NCI-H1436 treated with DMSO at 0.1 percent for 48 hours (cell line): ENCODE data around the gene HTRA3.

Source experiments
- DNase-seq: peaks from one replicate; lab custom pipeline; 2025; lab: John Stamatoyannopoulos, UW

The HTRA3 gene

DNA sequence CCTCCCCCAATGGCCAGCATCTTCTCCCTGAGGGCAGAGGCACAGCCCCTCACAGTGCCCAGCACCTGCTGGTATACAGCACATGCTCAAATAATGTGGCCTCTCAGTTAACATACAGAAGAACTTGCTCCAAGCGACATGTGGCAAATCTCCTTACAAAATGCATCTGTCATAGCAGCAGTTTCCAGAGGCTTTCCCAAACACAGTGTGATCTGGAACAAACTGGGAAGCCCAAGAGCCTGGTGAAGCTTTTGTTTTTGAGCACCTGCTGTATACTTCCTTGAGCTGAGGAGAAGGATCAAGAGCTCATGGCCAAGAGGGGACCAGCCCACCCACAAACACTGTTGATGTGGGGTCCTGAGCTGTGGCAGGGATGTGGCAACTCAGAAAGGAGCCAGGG, 34.8 kb upstream of the HTRA3 start:
- DNase-seq = no peak

DNA sequence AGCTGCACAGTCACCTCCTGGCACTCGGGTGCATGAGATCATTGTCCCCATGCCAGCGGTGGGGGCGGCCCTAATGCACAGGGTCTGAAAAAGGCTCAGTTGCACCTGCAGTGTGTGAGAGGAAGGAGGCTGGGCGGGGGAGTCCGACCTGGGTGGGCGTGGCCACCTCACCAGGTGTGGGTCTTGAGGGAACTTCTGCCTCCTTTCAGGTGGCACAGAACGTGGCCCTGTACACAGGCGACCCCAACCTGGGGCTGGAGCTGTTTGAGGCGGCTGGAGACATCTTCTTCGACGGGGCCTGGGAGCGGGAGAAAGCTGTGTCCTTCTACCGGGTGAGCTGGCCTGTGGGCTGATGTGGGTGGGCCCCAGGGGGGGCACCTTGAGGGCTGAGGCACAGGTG, 34.3 kb upstream of the HTRA3 start:
- no peak for DNase-seq

DNA sequence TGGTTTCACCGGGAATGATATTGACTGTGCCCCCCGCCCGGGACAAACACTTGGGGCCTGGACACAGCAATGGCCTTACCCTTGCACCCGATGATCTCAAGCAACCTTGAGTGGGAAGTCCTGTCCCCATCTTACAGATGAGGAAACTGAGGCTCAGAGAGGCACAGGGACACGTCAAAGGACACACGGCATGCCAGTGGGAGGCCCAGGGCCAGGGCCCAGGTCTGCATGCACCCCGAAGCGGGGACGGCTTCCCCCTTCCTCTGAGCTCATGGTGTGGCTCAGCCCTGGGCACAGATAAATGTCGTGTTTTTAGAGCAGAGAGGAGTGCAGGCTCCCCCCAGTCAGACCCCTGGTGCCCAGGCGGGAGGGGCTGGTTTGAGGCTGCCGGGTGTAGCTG, 33.9 kb upstream of the HTRA3 start:
- no peak for DNase-seq

DNA sequence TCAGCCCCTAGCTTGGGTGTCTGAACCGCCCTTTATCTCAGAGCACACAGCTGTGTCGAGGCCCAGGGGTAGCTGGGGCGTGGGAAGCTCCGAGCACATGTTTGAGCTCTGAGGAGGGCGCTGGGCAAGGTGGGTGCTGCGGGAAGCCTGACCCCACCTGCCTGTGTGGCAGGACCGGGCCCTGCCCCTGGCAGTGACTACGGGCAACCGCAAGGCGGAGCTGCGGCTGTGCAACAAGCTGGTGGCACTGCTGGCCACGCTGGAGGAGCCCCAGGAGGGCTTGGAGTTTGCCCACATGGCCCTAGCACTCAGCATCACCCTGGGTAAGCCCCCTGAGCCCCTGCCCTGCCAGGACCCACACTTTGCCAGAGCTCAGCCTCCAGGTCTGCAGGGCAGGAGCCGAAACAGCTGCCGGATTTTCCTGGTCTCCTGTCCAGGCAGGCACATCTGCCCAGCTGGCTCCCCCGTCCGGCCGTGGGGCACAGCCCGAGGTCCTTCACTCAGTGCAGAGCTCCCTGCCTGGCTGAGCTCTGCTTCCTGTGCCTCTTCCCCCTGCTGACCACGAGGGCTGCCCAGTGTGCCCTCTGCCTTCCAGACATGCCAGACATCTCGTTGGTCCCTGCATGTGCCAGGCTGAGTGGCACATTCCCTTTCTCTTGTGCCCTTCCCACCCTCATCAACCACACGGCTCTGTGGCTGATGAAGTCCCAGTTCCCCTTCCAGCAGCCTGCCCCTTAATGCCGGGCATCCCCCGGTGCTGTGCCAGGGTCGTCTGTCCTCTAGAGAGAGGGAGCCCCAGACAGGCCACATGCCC, 33.2 kb upstream of the HTRA3 start:
- DNase-seq = no peak

DNA sequence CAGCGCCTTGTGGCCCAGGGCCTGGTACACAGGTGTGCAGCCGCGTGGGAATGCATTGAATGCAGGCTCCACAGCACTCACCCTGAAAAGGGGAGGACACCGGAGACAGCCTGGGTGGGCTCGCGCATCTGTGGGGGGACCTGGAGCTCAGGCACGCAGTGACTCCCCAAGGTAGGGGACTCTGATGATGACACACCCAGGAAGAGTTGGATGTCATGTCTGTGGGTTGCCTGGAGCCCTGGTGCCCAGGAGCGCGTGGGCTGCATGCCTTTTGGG, 32.7 kb upstream of the HTRA3 start:
- no peak for DNase-seq

DNA sequence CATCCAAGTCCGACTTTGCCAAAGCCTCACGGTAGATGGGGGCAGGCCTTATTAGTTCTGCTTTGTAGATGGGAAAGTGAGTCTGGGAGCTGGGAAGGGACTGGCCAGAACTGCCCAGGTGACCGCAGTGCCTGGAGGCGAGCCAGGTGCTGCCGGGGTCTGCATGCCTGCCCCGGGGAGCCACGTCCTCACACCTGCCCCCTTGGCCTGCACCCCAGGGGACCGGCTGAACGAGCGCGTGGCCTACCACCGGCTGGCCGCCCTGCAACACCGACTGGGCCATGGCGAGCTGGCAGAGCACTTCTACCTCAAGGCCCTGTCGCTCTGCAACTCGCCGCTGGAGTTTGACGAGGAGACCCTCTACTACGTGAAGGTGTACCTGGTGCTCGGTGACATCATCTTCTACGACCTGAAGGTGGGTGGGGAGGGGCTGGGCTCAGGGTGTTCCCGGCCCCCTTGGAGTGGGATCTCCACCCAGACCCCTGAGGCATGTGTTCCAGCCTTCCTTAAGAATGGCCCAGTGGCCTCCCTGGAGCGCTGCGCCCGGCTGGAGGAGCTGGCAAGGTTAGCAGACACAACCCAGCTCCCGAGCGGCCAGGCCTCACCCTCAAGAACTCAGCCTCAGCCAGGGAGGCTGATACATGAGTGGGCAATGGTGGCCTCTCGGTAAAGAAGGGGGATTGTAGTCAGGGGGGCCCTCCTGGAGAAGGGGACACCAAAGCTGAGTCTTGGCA, 32.1 kb upstream of the HTRA3 start:
- no peak for DNase-seq

DNA sequence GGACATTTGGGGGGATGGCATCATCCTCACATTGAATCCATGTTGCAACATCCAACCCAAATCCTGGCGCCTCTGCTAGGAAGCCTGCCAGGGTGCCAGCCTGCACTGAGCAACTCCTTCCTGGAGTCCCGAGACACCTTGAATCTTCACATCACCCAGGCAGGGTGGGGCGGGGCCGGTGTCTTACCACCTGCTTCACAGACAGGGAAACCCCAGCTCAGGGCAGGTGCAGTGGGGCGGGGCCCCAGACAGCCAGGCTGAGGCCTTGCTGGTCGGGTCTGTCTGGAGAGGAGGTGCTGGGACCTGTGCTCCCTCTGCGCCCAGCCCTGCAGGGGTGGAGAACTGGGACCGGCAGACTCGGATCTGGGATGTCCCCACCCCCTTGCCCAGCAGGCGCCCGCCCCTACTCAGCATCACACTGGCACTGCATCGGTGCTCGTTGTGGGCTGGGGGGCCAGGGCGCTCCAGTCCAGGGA, 31.5 kb upstream of the HTRA3 start:
- DNase-seq = no peak

DNA sequence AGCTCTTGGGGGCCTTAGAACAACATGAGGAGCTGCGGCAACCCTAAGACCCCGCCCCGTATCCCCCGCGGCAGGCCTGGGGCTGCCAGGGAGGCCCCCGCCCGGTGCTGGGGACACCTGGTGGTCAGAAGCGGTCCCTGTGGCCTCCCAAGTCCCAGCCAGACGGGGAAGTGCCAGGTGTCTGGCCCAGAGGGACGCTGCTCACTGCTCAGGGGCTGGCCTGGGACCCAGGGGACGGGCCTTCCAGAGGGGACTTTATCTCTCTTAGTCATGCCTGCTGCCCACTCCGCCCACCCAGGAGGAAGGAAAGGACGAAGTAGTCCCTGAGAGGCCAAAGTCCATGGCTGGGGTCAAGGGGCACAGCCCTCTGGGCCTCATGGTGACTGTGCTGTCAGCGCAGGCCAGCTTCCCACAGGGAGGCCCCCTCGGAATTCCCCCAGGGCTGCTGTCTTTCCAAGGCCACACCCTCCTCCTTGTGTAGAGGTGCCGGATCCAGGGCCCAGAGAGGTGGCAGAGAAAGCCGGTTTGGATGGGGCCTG, 31.0 kb upstream of the HTRA3 start:
- no peak for DNase-seq

DNA sequence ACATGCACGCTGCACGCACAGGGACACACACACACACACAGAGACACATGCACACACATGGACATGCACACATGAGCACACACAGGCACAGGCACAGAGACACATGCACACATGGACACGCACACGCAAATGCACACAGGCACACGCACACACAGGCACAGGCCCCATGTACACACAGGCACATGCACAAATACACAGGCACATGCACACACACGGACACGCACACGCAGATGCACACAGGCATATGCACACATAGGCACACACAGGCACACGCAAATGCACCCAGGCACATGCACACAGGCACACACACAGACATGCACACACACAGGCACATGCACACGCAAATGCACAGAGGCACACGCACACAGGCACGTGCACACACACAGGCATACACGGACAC, 30.3 kb upstream of the HTRA3 start:
- DNase-seq = no peak

DNA sequence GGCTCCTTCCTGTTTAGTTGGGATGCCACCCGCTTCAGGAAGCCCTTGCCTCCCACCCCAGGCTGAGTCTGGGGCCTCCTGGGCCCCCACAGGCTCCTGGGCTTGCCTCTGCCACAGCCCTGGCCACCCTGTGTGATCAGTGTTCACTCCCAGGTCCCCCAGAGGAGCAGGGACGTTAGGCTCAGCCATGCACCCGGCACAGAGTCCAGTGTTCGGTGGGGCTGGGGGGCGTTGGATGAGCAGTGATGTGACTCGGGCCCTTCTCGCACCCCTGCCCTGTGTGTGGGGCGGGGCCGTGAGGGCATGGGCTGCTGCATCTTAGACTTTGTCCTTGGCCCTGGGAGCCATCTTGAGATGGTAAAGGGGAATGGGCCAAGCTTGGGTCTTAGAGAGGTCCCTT, 29.9 kb upstream of the HTRA3 start:
- no peak for DNase-seq

DNA sequence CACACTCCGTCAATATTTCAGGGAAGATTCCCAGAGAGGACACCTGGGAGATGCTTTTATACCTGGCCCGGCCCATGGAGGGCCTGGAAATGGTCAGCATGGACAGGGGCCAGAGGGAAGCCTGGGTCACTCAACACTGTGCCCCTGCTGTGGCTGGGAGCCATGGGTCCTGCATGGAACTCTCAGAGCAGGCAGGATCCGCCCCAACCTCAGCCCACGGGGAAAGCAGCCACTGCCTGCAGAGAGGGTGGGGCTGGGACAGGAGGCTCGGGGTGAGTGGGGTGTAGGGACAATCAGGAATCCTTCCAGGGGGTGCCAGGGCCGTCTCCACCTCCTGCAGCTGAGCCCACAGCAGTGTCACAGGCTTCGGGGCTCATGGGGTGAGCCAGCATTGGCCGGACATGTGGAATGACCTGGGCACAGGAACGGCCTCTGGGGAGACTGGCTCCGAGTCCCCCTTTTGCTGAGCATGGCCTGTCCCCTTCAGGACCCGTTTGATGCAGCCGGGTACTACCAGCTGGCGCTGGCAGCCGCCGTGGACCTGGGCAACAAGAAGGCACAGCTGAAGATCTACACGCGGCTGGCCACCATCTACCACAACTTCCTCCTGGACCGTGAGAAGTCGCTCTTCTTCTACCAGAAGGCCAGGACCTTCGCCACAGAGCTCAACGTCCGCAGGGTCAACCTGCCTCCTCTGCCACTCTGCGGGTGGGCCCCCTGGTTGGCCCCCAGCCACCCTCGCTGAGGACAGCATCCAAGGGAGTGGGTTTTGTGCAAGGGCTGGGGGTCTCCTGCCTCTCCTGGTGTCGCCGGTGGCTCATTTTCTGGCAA, 29.1 kb upstream of the HTRA3 start:
- no peak for DNase-seq

DNA sequence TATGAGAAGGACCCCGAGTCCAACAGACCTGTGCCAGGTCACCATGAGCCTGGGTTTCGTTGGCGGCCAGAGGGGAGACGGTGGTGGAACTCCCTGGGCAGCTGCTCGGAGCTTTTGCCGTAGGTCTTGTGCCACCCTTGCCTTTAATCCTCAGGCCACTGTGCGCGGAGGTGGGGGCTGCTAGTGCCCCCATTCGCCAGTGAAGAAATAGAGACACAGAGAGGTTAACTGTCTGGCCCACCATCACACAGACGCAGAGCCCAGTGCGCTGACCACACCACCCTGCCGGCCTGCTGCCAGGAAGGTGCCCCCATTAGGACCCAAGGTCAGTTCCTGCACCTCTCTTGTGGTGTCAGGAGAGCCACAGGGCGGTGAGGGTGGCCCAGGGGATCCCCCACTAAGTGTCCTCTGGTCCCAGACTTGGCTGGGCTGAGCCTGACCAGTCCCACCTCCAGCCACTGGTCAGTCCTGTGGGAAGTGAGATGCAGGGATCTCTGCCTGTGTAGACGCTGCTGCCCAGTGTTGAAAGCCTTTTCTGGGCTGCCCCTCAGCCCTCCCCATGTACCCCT, 28.3 kb upstream of the HTRA3 start:
- DNase-seq = no peak

DNA sequence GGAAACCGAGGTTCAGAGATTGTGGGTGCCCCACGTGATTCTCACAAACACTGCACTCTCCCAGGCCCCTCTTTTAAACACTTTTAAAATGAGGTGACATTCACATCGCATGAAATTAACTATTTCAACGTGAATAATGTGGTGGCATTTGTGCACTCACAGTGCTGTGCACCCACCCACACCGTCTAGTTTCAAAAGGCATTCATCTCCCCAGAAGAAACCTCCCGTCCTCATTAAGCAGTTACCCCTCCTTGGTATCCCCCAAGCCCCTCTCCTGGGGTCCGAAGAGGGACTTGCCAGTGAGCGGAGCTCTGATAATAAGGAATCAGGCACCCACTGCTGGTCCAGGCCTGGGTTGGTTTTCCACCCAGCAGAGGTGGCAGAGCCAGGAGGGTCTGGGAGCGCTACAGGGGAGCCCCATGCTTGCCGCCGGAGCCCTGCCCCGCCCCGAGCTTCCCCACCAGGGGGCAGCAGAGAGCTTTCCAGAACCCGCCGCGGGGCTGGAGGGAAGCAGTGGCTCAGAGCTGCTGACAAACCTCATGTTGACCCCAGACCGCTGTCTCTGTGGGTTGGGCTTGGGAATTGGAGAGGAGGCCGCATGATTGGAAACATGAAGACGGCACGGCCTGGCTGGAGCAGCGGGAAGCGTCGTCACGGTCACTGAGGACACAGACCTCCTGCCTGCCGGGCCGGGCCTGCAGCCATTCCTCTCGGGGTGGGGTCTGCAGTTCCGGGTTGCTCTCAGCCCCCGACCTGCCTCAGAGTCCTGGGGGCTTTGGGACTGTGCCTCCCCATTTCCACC, 27.5 kb upstream of the HTRA3 start:
- no peak for DNase-seq

DNA sequence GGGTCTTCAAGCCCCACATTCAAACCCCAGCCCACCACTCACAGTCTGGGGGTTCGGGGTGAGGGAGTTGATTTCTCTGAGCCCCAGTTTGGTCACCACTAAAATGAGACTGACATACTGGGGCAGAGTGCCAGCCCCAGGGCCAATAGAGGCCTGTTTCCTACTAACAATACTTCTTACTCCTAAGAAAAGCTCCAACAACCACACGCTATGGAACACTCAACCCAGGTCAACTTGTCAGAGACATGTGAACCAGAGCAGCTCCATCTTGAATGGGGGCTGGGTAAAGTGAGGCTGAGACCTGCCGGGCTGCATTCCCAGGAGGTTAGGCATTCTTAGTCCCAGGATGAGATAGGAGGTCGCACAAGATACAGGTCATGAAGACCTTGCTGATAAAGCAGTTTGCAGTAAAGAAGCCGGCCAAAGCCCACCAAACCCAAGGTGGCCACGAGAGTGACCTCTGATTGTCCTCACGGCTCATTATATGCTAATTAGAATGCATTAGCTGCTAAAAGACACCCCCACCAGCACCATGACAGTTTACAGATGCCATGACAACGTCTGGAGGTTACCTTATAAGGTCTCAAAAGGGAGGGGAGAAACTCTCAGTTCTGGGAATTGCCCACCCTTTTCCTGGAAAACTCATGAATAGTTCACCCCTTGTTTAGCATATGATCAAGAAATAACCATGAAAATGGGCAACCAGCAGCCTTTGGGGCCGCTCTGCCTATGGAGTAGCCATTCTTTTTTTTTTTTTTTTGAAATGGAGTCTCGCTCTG, 26.6 kb upstream of the HTRA3 start:
- DNase-seq = no peak

DNA sequence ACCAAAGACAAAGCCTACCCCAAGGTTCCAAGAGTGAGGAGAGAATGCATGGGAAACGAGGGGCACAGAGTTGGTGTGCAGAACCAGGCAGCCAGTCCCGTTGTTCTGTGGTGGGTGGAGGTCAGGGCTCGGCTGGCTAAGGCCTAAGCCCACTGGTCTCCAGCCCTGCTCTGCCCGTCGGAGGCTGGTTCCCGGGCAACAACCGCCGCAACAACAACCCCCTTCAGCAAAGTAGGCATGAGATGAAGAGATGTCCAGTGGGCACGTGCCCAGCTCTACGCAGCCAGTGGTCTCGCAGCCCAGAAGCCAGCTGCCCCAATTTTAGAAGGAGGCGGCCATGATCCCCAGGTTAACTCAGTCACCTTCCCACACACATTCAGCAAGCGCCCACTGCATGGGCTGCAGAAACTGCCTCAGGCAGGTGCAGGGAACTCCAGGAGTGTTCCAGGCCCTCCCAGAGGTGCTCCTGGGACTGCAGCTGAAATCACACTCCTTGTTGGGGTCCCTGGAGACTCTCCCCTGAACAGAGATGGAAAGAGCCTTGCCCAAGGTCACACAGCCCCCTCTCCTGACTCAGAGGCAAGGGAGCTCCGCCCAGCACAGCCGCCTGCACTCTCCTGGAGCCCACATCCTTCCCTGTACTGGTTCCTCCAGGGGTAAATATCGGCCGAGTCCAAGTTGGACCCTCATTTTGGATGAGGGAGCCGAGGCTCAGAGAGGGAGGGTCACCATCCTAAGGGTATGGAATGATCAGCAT, 25.4 kb upstream of the HTRA3 start:
- DNase-seq = no peak

DNA sequence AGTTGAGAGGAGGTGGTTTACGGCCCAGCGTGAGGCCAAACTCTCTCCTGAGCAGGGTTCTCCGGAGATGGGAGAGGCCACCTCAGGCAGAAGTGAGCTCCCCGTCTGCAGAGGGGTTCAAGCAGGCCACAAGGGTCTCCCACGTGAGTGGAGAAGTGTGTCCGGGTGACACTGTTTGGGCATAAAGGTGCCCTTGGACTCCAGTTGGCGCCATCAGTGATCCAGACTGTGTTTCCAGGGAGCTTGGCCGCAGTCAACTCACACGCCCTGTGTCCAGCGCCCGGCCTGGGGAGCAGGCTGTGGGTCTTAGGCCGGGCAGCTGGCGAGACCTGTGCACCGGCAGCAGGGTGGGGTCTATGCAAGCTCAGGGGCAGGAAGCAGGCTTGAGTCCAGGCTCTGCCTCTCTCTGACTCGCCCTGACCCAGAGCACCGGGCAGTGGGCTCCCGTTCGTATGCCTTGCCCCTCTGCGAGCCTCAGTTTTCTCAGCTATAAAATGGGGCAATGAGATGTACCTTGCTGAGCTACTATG, 24.6 kb upstream of the HTRA3 start:
- DNase-seq = no peak

DNA sequence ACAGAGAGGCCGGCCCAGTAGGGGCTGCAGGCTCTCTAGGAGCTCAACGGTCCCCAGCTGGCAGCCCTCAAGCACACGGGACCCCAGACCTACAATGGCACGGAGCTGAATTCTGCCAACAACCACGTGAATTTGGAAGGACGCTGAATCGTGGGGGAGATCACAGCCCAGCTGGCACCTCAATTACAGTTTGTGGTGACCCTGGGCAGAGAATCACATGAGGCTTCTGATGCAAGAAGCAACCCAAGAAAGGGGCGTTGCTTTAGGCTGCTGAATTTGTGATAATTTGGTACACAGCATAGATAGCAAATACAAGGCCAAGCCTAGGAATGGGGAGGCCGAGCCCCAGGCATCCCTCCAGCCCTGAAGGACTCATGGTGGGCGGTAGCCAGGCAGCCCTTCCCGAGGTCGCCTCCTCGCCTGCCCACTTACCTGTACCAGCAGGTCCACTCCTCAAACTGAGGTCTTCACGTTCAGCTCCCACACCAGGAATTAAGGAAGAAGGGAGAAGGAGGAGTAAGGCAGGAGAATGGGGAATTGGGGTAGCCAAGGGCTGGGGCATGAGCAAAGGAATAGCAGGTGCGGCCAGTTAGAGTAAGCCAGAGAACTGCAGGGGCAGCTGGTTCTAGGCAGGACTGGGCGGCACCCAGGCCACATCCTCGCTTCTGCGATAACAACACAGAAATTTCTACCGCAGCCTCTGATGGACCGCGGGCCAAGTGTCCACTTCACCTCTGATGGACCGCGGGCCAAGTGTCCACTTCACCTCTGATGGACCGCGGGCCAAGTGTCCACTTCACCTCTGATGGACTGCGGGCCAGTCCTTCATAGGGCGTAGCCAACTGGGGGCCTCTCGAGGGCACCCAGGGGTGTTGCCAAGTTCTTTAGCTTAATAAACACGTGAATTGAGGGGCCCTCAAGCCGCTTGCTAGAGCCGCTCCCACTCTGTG, 23.4 kb upstream of the HTRA3 start:
- no peak for DNase-seq
